ENCODE data around the gene CELF2. TPM values are rescaled to one million over a fixed set of nuclear protein-coding genes. Genes with fewer than 3 reads are reported as not detected.

The CELF2 gene
- total RNA-seq, 1 donor from 2014 or later: 110 TPM

DNA sequence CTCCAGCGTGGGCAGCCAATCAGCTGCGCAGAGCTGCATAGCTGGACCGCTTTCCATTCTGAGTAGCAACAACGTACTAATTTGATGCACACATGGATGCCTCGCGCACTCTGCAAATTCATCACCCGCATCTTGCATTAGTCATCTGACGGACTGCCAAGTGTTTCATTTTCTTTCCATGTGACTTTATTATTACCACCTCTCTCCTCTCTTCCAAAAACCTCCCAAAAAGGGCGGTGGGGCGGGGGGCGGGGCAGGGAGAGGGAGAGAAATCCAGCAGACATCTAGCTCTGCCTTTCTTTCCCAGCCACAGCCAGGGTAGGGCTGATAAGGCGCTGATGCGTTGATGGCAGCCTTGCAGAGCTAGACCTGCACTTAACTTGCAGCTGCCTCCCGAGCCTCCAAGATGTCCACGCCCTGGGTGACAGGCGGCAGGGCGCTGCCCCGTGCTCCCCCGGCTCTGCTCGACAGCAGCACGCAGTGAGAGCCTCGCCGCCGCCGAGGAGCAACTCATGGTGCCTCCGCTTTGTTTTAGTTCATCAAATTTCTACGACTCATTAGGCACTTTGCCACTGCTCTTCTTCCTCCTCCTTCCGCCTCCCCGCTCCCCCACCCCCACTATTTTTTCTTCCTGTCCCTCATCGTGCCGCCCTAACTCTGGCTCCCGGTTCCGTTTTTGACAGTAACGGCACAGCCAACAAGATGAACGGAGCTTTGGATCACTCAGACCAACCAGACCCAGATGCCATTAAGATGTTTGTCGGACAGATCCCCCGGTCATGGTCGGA is 147.3 kb downstream of the CELF2 start:
- H3K36me3 ChIP-seq: peaks cover 8% of the 10 kb centered on the region
- peak overlapping the region; percentile 87 for H3K27ac ChIP-seq
- DNase-seq: peak; percentile 78
- H3K9me3 ChIP-seq: no peaks in the 10 kb centered on the region
- ATAC-seq: peak; percentile 52
- intact Hi-C loops (cut with DNase I): no loop called here
- TF ChIP-seq, protein P1, sequence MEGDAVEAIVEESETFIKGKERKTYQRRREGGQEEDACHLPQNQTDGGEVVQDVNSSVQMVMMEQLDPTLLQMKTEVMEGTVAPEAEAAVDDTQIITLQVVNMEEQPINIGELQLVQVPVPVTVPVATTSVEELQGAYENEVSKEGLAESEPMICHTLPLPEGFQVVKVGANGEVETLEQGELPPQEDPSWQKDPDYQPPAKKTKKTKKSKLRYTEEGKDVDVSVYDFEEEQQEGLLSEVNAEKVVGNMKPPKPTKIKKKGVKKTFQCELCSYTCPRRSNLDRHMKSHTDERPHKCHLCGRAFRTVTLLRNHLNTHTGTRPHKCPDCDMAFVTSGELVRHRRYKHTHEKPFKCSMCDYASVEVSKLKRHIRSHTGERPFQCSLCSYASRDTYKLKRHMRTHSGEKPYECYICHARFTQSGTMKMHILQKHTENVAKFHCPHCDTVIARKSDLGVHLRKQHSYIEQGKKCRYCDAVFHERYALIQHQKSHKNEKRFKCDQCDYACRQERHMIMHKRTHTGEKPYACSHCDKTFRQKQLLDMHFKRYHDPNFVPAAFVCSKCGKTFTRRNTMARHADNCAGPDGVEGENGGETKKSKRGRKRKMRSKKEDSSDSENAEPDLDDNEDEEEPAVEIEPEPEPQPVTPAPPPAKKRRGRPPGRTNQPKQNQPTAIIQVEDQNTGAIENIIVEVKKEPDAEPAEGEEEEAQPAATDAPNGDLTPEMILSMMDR (IDR thresholded peaks at IDR 0.05): no peak
- no peaks in the 10 kb centered on the region for H3K27me3 ChIP-seq
- H3K4me1 ChIP-seq: peaks cover 42% of the 10 kb centered on the region
- H3K4me3 ChIP-seq: peak overlapping the region; percentile 58

DNA sequence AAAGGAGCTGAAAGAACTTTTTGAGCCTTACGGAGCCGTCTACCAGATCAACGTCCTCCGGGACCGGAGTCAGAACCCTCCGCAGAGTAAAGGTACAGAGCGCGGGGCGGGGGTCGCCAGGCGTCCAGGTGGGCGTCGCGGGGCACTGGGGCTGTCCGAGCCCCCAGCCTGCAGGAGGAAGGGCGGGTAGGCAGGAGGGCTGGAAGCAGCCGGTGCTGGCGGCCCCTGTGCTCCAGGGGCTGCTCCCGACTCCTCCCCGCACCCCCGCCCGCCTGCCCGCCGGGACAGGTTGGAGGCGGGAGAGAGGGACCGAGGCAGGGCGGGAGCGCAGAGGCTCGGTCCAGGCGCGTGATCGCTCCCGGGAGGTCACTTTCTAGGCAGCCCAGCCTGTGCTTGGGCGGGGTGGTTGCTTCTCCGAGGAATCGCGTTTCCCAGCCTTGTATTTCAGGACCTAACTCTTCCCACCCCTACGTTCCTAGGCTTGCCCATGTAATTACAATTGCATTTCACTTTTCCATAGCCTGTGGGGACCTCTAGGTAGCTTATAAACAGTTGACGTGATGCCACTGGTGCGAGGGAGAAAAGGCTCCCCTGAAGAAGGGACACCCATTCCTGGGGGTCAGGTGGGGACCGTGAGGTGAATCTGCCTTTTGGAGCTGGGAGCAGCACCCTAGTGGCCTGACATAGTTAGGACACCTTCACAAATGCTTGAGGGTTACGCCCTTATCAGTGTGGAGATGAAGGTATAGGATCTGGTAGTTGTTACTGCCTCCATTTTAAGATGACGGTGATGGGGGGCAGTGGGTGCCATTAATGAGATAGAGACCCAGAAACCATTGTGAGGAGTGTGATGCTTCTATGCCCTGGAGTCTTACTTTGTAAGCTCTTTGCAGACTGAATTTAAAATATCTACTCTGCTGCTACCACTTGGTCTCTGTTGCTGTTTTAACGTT is 148.2 kb downstream of the CELF2 start:
- TF ChIP-seq, protein P1 (IDR thresholded peaks at IDR 0.05): peak; percentile 39
- Histone ChIP-seq H3K4me3 (peak overlapping the region; percentile 58), H3K27ac (peak overlapping the region; percentile 87), H3K36me3 (peaks cover 8% of the 10 kb centered on the region), H3K9me3 (no peaks in the 10 kb centered on the region), H3K27me3 (no peaks in the 10 kb centered on the region), H3K4me1 (peaks cover 33% of the 10 kb centered on the region)
- DNase-seq (peak; percentile 77), ATAC-seq (peak; percentile 55)
- intact Hi-C loops (cut with DNase I): no loop called here

DNA sequence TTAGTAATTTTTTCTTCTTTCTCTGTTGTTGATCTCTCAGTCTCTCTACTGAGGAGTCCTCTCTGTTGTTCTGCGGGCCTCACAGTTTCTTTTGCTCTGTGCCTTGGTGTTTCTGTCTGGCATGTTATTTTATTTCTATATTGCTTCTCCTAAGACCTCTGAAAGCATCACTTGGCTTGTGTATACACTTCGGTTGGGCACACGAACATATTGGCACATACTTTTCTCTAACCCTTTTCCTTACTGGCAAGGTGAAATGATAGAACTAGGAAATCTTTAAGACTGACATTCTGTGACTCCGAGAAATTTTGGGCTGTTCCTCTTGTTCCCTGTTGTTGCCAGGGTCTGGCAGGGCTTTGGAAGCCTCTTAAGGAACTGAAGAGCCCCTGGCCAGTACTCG is 148.9 kb downstream of the CELF2 start:
- no peak for ATAC-seq
- no peaks in the 10 kb centered on the region for H3K27me3 ChIP-seq
- TF ChIP-seq, protein P1 (IDR thresholded peaks at IDR 0.05): no peak
- no peak for DNase-seq
- peaks cover 31% of the 10 kb centered on the region for H3K4me1 ChIP-seq
- peak overlapping the region; percentile 87 for H3K27ac ChIP-seq
- H3K36me3 ChIP-seq: peaks cover 8% of the 10 kb centered on the region
- peak overlapping the region; percentile 58 for H3K4me3 ChIP-seq
- no peaks in the 10 kb centered on the region for H3K9me3 ChIP-seq
- intact Hi-C loops (cut with DNase I): no loop called here

DNA sequence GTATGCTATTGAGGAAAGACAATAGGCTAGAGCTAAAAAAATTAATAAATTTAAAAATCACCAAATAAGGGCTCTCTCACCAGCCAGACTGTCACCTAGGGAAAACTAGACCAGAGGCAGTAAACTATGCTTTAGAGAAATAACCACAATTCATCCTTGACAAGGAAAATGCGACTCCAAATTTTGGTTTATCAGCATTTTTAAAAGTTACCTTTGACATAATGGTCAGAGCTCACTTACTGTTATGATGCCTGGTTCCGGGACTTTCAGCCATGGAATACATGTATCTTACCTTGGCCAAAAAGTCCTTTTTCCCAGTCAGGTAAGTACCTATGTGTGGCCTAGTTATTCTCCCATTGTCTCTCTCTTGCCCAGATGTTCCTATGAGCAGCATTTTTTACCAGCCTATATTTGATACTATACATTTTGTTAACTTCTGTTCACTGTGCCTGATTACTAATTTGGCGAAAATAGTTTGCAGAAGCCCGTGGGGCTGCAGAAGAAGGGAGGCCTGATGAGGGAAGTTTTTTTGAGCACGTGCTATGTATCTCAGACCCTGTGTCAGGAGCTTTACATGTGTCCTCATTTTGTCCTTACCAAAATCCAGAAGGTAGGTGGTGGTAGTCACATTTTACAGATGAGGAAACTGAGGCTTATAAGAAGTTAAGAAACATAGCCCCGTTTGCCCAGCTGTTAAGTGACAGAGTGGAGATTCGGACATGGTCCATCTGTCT is 149.7 kb downstream of the CELF2 start:
- Histone ChIP-seq H3K36me3 (peaks cover 8% of the 10 kb centered on the region), H3K4me3 (peak overlapping the region; percentile 58), H3K27me3 (no peaks in the 10 kb centered on the region), H3K4me1 (peaks cover 31% of the 10 kb centered on the region), H3K27ac (peak overlapping the region; percentile 87), H3K9me3 (no peaks in the 10 kb centered on the region)
- TF ChIP-seq, protein P1 (IDR thresholded peaks at IDR 0.05): no peak
- no peak for ATAC-seq
- DNase-seq: no peak
- intact Hi-C loops (cut with DNase I): no loop called here

DNA sequence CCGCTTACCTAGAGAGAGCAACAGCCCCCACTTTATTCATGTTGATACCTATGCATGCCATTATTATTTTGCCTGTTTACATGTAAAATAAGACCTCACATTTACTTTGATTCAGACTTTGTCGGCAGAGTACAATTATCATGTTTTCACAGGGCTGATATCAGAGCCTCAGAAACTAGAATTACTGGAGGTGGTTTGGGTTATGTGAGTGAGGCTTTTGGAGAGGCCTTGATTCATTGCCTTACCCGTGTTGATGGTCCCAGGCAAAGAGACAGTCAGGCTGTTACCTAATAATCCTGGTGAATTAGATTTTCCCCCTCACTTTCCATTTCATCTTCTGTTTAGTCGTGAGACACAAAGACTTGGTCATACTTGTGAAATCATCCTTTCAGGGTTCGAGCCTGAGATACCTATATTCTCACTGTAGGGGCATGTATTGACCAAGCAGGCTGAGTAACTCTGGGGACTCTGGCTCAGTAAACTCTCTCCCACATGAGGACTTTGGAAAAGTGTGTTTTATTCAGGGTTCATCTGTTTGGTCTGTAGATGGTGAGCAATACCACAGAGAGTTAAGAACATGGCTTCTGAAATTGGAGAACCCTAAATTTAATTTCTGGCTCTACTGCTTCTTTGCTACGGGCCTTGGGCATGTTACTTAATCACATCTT is 150.9 kb downstream of the CELF2 start:
- Histone ChIP-seq H3K4me3 (peak overlapping the region; percentile 58), H3K27ac (no peak overlapping the region), H3K9me3 (no peaks in the 10 kb centered on the region), H3K36me3 (peaks cover 8% of the 10 kb centered on the region), H3K4me1 (peaks cover 26% of the 10 kb centered on the region), H3K27me3 (no peaks in the 10 kb centered on the region)
- TF ChIP-seq, protein P1 (IDR thresholded peaks at IDR 0.05): no peak
- ATAC-seq: no peak
- intact Hi-C loops (cut with DNase I): no loop called here
- DNase-seq: no peak
